ENCODE measurements around the gene NT5C1B. TPM values are rescaled to one million over a fixed set of nuclear protein-coding genes. Genes with fewer than 3 reads are reported as not detected.

The NT5C1B gene
- total and polyA plus RNA-seq, 2 experiments from 2014 or later = not detected

- no peak for TF ChIP-seq ETS1 (IDR thresholded peaks at IDR 0.05)
- TF ChIP-seq CREB1 (CRISPR knock-in tag; IDR thresholded peaks at IDR 0.05; ENCODE audit: low read depth) = no peak
- no peak for TF ChIP-seq ZNF114 (CRISPR knock-in tag; IDR thresholded peaks at IDR 0.05)
- no peak for TF ChIP-seq REST (IDR thresholded peaks at IDR 0.05; ENCODE audit: unreplicated experiment)
- no peak for TF ChIP-seq STAT1 (IDR thresholded peaks at IDR 0.05; ENCODE audit: unreplicated experiment)
- TF ChIP-seq POLR2AphosphoS5 (IDR thresholded peaks at IDR 0.05; ENCODE audit: low read depth) = no peak
- TF ChIP-seq CTCF (conservative IDR thresholded peaks at IDR 0.05; ENCODE audit: low read depth in 2 of 2) = no peak
- TF ChIP-seq NANOG (IDR thresholded peaks at IDR 0.05; ENCODE audit: borderline replicate concordance) = no peak
- no peak for TF ChIP-seq EZH2phosphoT487 (IDR thresholded peaks at IDR 0.05; ENCODE audit: unreplicated experiment)
- no peak for TF ChIP-seq ZNF331 (CRISPR knock-in tag; IDR thresholded peaks at IDR 0.05; ENCODE audit: low read depth)
These were observed 42.8 kb downstream of the NT5C1B start (continued) for GRCh38 chr2:18546567-18546966.

- no peaks in the 10 kb centered on the region for H3K79me2 ChIP-seq (replicated peaks; ENCODE audit: insufficient read depth)
- no peak for DNase-seq (ENCODE audit: low spot score)
- no peak for TF ChIP-seq CTCF (conservative IDR thresholded peaks at IDR 0.05; ENCODE audit: low read depth in 2 of 2)
- TF ChIP-seq ZNF462 (CRISPR knock-in tag; IDR thresholded peaks at IDR 0.05) = no peak
- TF ChIP-seq ZNF114 (CRISPR knock-in tag; IDR thresholded peaks at IDR 0.05) = no peak
These were observed 44.0 kb downstream of the NT5C1B start for GRCh38 chr2:18545384-18545783.

More at GRCh38 chr2:18545384-18545783, 44.0 kb downstream of the NT5C1B start:
- no peaks in the 10 kb centered on the region for H3K36me3 ChIP-seq (ENCODE audit: insufficient read depth)
- no peak overlapping the region for H3K4me3 Mint-ChIP-seq
- no peaks in the 10 kb centered on the region for H3K27me3 Mint-ChIP-seq (ENCODE audit: insufficient read depth, low read depth, poor library complexity)
- H3K4me2 ChIP-seq = no peak overlapping the region
- no peaks in the 10 kb centered on the region for H4K20me1 ChIP-seq (replicated peaks; ENCODE audit: insufficient read depth)
- no peaks in the 10 kb centered on the region for H3F3A ChIP-seq (replicated peaks; ENCODE audit: low read depth)
- peaks cover 13% of the 10 kb centered on the region for H3K4me1 Mint-ChIP-seq
- no peaks in the 10 kb centered on the region for H3K9me3 Mint-ChIP-seq
- no peak for ATAC-seq
- H3K4me1 ChIP-seq (ENCODE audit: insufficient read depth) = peaks cover 4% of the 10 kb centered on the region; the same call in 1 of the 2 replicates
- no peaks in the 10 kb centered on the region for H3K9me2 ChIP-seq (ENCODE audit: insufficient read depth)
- H3K27ac Mint-ChIP-seq = peak overlapping the region; percentile 76; the same call in 1 of the 2 replicates
- H3K4me3 ChIP-seq = no peak overlapping the region
- no peaks in the 10 kb centered on the region for H3K36me3 Mint-ChIP-seq (ENCODE audit: low read depth)
- no peak overlapping the region for H3K27ac ChIP-seq (ENCODE audit: low read depth)
- no peaks in the 10 kb centered on the region for H3K27me3 ChIP-seq (ENCODE audit: insufficient read depth)
- no peak overlapping the region for H2AFZ ChIP-seq
